GM18498 (cell line): ENCODE results near the gene CNTFR.

Experiments
- ATAC-seq: cut with Tn5 transposase; IDR thresholded peaks from one replicate; pipeline ENCODE4 v1.9.1; 2021; ENCODE audit warnings: mild to moderate bottlenecking, moderate library complexity; ENCODE audit not compliant: unreplicated experiment

The CNTFR gene

DNA sequence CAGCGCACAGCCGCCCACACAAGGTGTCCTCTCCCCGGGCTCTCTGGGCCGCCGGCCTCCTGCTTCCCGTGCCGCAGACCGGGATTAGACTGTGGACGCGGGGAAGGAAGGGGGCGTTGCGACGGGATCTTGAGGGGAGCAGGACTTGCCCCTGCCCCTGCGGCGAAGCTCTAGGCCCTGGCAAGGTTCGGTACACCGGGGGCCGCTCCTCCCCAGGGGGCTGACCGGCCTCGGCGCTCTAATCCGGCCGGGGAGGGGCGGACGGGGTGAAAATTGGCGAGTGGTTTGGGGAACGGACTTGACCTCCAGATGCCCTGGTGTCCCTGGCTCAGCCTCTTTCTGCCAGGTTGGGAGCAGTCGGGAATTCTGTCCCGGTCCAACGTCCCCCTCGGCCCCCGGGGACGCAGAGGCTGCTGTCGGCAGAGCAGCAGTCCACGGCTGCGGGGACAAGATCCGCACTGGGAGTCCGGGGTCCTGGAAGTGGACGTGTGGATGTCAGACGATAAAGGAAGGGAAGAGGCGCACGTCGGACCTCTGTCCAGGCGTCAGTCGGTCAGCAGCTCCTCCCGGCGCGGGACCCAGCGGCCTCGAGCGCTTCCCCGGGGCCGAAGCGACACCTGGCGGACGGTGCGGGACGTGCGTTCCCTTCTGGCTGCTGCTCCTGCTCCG, 1.9 kb upstream of the CNTFR start:
- peak; percentile 77 for ATAC-seq

DNA sequence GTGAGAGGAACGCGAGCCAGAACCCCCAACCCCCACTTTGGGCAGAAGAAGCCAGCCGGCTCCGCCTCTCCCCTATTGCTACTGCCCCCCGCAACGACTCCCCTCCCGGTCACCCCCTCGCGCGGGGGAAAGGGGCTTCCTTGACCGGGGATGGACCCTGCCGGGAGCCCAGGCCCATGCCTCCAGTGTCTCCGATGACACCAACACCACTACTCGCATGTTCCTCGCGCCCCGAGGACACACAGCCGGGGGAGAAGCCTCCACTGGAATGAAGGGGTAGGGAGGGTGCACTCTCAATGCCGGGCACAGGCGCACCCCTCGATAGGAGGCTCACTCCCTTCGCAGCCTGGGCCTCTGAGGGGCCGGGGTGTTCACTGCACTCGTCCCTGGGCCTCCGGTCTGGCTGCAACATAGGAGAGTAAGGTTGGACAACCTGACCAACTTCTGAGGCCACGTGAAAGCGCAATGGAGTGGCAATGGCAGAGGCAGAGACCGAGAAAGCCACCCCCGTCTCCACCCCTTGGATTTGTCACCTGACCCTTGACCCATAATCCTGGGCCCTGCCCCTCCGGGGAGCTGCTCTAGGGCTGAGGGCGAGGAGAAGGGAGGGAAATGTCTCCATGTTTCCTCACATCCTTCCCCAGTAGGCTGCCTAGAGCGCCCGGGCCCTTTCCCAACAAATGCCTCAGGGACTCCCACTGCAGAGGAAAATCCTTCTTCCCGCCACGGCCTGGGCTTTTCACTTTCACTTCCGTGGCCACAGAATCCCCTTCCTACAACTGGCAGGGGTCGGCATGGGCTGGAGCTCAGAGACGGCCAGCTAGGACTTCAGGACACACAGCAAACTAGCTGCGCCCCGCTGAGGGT, 1.1 kb upstream of the CNTFR start:
- no peak for ATAC-seq

DNA sequence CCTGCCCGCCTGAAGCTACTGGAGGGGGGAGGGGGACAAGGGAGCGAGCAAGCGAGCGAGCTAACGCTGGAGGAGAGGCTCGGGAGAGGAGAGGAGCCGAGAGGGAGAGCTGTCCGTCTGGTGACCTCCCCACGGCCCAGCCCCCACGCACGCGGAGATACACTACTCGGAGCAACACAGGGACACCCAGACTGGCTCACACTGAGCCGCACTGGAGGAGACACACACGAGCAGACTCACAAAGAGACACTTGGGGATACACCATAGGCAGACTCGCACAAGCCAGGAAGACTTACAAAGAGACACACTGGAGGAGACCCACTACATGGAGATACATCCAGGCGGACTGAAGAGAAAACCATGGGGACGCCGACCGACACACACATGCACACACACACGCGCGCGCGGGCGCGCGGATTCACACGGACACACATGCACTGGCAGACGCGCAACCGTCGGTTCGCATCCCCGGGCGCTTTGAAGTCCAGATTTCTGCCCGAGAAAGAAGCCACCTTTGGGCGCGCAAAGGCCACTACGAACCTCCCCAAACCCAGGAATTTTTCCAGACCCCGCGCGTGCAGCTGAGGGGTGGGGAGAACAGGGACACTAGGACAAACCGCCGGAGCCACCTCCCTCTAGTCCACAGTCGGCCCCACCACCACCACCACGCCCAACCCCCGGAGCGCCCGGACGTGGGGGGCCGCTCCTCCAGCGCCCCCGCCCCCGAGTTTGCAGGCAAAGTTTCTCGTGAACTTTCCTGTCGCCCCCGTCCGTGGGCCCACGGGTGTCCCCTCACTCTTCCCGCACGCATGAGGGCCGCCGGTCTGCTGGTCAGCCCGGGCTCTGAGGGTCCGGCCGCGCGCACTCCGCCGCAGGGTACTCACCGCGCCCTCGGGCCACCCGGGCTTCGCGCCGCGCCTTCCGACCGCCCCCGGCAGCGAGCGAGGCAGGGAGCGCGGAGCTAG, 571 bp downstream of the CNTFR start:
- no peak for ATAC-seq

DNA sequence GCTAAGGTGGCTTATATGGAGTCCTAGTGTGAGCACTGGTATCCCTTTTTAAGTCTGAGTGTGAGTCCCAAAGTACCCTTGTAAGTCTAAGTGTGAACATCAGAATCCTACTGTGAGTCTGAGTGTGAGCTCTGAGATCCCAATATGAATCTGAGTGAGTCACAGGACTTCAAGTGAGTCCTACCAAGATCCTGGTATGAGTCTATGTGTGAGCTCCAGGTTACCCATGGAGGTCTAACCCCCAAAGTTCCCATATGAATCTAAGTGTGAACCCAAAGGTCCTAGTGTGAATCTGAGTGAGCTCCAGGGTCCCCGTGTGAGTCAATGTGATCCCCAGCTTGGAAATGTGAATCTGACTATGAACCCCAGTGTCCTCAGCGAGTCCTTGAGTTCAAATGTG, 2.3 kb downstream of the CNTFR start:
- no peak for ATAC-seq

DNA sequence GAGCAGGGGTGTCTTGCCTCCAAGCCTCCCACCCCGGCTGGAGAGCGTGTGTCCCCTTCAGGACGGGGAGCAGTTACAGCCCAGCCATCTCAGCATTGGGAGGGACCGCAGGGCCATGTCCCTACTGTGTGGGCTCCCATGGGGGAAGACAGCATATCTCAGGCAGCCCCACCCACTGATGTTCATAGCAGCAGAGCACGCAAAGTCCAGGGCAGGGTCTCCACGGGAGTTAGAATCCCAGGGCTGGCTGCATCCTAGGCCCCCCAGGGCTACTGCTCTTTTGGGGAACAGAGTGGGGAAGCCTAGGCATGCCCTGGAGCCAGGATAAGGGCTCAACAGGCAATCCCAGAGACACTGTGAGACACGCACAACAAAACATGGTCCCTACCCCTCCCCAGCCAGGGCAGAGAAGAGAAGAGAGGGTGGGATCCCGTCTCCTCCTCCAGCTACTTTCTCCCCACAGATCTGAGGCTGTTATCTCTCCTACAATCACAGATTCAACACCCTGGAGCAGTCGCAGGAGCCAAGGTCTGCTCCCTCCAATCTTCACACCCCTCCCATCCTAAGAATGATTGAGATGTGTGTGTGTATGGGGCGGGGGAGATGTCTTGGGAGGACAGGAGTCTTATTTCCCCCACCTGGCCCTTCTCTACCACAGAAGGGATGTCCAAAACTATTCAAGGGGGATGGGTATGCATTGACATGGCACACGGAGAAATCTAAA, 3.4 kb downstream of the CNTFR start:
- no peak for ATAC-seq

DNA sequence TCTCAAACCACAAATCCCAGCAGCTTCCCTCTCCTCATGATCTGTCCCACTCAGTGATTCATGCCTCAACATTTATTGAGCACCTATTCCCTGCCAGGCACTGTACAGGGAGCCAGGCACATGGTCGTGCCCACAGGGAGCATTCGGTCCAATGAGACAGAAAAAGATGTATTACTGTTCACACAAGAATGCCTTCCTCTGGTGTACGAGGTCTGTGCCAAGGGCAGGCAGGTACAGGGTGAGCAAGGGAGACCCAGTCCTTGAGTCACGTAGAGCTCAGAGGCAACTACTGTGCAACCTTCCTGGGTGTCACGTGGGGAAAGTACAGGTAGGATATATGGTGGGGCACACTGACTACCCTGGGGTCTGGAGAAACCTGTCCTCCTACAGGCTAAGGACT, 4.6 kb downstream of the CNTFR start:
- ATAC-seq: no peak

DNA sequence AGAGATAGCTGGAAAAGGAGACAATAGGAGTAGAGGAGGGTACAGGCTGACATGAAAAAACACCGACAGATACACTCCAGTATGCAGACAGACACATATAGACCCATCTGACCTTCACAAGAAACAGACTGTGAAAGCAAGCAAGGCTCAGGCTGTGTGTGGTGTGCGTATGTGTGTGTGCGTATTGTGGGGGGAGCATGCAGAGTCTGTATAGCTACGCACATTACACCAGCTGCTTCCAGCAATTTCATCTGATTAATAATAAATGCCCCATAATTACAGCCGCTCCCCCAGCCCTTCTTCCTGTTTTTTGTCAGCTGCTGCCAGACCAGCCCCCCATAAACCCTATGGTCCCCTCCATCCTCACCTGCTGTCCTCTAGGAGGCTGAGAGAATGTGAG, 6.7 kb downstream of the CNTFR start:
- ATAC-seq: no peak

DNA sequence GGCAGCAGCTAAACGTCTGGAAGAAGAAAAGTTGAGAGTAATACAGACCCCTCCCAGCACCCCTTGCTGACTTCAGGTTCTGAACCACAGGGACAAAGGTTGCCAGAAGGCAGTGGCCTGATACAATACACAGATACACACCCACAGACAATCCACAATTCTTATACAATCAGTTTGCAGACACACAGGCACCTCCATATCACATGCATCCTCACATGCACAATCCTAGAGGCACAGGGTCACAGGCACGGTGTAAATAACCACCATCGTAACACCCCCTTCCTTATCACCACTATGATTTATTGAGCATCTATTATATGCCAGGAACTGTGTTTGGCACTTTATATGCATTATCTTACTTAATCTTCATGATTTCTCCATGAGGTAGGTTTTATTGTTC, 8.2 kb downstream of the CNTFR start:
- ATAC-seq: no peak

DNA sequence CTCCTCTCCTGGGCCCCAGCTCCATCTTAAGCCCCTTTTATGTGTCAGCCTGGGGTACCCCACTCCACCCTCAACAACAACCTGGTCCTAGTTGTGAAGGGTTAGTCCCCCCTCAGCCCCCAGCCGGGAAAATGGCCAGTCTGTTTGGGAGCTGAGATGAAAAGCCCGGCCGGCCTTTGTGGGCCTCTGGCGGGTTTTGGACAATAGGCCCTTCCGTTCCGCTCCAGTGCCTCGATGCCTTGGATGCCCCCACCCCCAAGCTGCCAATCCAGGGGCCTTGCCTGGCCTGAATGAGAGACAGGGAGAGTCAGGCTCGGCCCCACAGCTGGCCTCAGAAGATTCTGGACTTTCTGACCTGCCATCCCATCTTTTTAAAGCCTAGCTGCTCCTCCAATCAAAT, 9.2 kb downstream of the CNTFR start:
- no peak for ATAC-seq

DNA sequence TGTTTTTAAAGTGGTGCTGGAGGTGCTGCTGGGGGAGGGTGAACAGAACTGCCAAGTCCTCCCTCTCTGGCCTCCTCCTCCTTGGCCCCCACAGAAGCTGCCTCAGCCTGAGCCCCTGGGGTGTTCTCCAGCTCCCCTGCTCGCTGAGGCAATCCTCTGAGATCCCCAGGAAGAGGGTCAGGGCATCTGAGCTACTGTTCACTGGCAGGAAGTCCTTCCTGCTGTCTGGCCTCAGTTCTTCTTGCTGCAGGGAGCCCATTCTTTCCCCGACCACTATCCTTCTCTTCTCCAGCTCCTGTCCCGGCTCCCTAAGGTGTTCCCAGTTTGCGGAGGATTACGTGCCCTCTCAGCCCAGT, 9.7 kb downstream of the CNTFR start:
- ATAC-seq: no peak

DNA sequence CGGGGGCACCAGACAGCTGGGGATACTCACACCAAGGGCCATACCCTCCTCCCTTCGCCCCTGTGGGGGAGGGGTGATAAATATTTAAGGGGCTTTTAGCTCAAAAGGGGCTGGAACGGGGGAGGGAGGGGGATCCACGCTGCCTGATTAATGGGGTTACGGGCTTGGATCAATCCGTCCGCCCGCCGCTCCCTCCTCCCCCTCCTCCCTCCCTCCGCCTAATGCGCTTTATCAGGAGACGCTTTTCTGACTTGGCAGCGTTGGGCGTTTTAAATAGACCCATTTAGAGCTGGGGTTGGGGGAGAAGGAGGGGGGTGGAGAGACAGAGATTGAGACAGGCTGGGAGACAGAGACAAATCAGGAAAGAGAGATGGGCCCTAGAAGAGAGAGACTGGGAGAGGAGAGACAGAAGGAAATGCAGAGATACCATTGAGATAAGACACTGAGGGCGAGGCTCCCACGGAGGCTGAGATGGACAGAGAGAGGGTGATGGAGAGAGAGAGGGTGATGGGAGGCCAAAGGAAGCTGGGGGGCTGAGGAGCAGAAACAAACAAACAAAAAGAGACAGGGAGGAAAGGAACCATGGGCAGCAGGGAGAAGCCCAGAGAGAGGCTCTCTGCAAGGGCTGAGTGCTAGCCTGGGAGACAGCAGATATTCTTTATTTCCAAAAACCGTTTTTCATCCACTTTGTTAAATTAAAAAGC, 10.3 kb downstream of the CNTFR start:
- no peak for ATAC-seq

DNA sequence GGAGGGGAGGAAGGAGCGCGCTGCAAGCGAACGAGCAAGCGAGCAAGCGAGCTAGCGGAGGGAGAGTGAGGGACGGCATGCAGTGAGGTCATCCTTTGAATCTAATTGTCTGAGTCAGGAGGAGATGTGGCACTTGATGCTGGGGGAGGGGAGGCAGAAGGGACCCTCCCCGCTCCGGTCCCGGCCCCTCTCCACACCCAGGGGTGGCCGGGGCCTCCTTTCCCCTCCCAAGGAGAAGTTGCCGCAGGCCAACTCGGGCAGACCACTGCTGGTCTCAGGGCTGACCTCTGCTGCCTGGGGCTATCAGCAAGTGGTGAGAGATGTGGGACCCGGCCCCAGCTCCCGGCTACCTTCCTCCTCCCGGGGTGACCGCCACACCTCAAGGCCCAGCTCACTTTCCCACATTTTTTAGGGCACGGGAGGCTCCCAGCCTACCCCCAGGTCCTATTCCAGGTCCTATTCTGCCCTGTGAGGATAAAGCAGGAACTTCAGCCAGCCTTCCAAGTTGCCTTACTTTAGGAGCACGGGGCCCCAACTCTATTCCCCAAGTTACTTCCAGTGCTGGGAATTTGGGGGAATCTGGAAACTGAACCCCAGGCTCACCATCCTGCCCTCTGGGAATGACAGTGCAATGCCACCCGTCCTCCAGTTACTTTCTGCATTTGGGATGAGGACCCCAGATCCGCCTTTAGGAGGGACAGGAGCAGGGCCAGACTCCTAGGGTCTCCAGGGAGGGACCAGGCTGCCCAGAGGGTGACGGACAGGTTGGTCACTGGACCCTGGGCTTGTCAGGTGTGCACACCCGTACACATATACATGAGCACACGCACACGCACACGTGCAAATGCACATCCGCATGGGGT, 11.1 kb downstream of the CNTFR start:
- ATAC-seq: no peak

DNA sequence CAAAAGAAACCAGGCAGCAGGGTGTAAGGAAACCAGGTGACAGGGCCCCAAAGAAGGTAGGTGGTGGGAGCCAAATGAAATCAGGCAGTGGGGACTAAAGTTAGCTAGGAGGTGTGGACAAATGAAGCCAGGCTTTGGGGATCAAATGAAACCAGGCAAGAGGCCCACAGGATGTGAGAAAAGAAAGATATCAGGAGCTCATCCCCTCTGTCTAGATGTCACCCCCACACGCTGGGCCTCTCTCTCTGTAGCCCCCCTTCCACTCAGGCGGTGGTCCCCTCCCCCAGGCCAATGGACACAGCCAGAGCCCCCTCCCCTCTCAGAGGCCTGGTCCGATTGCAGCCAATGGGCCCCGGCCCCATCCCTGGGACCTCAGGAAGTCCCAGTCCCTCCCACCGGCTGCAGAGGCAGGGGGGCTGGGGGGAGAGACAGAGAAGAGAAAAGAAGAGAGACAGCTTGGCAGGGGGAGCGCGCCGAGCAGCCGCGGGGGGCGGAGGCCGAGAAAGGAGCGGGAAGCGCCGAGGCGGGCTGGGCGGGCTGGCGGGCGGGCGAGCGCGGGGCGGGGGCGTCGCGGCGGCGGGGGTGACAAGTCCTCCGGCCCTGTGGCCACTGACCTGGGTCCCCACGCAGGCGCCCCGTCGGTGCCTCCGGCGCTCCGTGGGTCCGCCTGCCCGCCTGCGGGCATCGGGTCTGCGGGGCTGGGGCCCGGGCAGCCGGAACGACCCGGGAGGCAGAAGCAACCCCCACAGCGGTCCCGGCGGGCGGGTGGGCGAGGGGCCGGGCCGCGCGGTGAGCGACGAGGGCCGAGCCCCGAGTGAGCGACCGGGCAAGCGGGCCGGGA, 11.9 kb downstream of the CNTFR start:
- ATAC-seq: no peak

DNA sequence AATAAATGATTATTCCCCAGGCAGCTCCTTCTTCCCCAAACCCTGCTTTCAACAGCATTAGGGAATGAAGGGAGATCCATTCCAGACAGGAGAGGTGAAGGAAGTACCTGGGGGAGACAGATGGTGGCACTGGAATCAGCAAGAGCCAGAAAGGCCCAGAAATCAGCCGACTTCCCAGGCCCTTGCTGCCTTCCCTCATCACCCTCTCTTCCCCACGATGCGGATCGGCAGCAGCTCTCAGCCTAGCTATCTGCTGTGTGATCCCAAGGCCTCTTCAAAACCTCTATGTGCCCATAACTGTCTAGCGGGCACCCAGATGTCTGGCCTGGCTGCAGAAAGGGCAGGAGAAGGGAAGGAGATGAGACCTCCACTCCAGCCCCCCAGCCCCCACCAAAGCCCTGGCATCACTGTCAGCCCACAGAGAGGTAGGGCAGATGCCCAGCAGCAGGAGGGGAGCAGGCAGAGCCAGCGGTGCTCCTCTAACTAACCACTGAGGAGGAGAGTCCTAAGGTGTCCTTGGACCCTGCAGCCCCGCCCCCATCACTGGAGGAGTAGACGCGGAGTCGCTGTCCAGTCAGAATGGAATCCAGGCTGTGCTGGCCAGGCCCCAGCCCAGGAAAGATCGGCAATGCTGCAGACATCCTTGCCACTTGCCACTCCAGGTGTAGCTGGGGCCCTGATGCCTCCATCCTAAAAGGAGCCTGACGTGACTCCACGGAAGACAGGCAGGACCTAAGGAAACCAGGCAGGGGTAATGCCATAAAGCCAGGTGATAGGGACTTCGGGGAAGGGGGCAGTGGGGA, 12.7 kb downstream of the CNTFR start:
- no peak for ATAC-seq

DNA sequence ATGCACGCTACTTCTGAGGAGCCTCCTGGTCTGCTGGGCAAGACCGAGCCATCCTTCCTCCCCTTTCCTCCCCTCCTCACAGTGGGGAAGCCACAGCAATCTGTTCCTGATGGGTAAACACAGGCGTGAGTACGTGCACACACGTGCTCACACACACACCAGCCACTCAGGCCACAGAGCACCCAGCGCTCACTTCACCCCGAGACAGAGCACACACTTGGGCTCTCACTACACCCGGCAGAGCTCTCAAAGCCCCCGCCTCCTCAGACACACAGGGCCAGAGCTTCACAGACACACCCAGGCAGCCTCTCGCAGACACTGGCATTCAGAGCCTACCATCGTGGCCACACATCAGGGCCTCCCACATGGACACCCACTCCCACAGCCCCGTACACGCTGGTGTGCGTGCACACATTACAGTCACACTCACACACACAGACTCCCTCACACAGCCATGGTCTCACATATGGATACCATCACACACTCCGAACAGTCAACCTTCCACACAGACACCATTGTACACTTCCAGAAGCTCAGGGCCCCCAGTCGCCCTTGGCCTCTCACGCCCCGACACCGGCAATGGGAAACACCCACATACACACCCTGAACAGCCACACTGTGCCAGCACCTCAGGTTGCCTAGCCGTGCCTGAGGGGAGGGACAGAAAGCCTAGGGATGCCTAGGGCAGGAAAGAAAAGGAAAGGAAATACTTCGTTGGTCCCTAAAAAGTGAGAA, 13.5 kb downstream of the CNTFR start:
- no peak for ATAC-seq

DNA sequence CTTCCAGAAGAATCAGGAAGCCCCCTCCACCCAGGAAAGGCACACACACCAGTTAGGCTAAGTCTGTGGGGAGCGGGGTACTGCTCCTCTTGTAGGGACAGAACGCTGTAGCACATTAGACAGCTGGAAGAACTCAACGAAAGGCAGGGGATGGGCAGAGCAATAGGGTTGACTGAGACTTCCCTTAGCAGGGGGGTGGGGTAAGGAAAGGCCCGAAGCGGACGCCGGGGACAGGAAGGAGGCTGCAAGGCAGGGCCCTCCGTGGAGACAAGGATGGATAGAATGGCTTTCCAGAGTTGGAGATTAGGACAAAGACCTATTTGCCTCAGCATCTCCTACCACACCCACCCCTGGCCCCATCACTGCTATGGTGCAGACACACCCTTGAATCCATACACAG, 14.3 kb downstream of the CNTFR start:
- ATAC-seq: no peak

DNA sequence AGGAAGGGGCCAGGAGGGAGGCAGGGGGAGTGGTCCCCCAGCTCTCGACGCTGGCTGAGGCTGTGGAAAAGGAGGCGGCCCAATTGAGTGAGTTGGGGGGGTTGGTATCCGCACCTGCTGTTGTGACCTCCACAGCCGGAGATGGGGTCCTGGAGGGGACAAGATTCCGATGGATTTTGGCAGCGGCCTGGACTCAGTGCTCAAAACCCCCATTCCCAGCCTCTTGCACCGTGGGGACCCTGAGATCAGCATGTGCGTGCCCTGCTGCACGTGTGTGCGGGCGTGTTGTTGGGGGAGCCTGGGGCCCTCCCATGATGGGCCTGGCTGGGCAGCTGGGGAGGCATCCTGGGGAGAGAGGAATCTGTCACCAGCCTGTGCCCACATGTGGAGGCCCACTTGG, 15.0 kb downstream of the CNTFR start:
- ATAC-seq: no peak
